NCI-H2107 (cell line): ENCODE results near the gene PLA2G2A.
"Not testable (repeated sequence)": the region's sequence is repeated elsewhere in the genome, so short reads cannot be mapped to it uniquely, and the experiment has no call there.

ENCODE experiments used
- DNase-seq: peaks from one replicate; lab custom pipeline; 2025; lab: John Stamatoyannopoulos, UW

PLA2G2A gene

DNA sequence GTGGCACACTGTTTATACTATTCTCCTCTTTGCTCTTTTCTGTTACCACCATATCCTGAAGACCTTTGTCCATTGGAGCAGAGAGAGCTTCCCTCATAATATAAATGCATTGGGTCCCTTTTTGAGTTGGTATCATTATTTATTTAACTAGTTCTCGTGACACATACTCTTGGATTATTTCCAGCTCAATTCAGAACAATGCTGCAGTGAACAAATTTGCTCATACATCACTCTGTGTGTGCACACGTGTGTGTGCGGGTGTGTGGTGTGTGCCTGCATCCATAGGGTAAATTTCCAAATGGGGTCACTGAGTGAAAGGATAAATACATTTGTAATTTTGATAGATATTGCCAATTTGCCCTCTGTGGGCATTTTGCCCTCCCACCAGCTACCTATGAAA lies 5.8 kb downstream of the PLA2G2A start:
- no peak for DNase-seq

DNA sequence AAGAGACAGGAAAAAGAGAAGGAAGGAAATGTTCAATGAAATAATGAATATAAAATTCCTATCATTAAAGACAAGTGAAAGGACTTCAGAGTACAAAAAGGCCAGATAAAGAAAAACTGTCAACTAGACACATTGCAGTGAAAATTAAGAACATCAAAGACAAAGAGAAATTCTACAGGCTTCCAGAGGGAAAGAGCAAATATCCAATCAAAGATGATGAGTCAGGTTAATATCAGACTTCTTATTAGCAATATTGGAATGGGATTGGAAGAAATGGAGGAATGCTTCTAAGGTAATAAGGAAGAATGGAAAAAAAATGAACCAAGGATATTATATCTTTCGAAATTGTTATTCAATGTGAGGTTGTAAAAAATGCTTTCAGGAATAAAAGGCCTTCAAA lies 7.8 kb downstream of the PLA2G2A start:
- no peak for DNase-seq

DNA sequence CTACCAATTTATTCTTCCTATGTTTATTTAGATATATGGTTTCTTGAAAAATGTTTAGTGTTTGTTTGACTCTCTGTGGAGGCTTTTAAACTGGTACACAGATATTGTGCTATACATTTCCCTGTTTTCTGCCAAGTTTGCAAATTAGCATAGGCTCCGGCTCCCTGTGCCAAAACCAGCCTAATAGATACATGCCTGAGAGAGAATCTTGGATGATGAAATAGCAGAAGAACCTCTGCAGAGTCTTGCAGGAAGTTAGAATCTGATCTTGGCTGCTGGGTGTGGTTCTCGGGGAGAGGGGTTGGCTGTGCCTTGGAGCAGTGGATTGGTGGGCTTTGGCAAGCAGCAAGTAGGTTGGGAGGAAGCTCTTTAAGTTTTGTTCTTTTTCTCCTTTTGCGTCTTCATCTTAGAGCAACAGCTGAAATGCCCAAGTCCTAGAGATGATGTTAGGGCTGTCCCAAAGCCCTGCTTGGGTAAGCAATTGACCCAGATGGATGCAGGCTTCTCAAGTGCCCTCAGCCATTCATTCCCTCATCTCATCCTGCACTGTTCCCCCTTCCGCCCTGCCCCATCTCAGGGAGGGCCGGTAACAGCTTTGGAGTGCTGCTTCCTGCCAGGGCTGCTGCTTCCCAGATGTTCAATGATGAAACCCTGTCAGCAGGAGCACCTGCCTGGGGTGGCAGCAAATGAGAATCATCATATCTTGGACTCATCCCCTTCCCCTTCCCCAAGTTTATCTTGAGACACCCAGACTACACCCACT lies 9.3 kb downstream of the PLA2G2A start:
- DNase-seq = no peak

DNA sequence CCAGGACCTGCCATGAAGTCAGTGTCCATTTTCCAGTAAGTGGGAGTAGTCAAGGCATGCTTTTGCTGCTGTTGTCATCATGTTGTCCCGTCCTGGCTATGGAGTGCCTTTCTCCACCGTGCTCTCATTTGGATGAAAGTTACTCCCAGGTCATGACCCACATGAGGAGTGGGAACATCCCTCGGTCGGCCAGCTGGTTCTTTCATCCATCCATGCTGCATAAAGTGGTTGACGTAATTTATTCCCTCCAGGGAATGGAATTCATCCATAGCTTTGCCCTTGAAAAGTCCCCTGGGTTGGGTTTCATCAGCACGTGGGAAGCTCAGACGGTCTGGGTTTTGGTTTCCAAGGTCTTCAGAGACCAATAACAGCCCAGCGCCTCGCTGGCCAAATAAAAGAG lies 11.6 kb downstream of the PLA2G2A start:
- DNase-seq = no peak

DNA sequence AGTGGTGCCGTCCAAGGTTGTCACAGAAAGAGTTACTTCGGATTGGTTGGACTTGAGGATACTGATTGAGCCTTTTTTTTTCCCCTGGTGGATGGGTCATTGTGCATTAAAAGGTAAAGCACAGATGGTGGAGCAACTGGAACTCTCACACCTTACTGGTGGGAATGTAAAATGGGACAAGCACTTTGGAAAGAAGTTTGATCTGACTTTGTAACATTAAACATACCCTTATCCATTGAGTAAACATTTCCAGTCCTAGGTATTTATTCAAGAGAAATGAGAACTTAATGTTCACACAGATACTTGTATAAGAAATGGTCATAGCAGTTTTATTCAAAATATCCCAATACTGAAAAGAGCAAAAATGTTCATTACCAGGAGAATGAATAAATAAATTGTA lies 14.9 kb downstream of the PLA2G2A start:
- no peak for DNase-seq

DNA sequence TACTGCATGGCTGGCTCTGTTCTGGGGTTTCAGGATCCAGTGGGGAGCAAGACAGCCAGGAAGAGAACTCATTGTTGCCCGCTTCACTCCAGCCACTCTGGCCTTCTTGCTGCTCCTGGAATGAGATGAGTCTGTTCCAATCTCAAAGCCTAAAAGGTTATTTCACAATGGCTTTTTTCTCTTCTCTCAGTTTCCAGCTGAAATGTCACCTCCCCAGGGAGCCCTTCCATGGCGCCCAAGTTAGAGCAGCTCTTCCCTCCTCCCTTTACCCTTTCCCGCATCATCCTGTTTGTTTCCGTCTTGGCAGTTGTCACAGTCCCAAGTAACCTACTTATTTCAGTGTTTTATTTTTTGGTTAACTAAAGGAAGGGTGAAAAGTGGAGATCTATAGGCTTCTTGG lies 15.8 kb downstream of the PLA2G2A start:
- no peak for DNase-seq

DNA sequence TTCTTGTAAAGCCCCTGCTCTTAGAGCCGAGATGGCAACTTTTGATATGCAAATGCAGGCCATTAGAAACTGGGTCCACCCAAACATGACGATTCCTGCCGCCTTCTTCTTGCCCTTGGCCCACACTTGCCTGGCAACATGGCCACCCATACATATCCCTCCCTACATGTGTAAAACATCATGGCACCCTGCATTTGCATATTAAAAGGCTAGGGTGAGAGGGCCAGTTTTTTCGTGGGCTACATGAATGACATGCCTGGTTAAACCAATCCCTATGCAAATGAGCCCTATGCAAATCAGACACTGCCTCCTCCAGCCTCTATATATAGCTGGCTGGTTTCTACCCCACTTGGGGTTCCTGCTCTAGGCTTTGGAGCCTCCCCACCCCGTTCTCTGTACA lies 18.8 kb downstream of the PLA2G2A start:
- no peak for DNase-seq

DNA sequence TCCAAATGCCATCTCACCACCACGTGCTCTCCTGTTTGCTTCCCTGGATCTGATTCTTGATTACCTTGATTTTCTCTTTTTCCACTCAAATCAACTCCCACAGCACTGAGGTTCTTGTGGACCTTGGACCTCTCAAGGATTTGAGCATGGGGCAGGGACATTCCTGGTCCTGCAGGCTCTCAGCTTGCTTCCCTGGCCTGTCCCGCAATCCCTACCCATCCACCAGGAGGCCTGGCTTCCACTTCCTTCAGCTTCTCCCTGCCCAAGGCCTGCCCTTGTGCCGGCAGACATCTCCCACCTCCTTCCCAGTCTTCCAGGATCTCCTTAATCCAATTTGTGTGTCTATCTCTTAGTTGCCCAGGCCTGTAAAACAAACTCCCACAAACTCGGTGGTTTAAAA lies 21.6 kb downstream of the PLA2G2A start:
- no peak for DNase-seq

DNA sequence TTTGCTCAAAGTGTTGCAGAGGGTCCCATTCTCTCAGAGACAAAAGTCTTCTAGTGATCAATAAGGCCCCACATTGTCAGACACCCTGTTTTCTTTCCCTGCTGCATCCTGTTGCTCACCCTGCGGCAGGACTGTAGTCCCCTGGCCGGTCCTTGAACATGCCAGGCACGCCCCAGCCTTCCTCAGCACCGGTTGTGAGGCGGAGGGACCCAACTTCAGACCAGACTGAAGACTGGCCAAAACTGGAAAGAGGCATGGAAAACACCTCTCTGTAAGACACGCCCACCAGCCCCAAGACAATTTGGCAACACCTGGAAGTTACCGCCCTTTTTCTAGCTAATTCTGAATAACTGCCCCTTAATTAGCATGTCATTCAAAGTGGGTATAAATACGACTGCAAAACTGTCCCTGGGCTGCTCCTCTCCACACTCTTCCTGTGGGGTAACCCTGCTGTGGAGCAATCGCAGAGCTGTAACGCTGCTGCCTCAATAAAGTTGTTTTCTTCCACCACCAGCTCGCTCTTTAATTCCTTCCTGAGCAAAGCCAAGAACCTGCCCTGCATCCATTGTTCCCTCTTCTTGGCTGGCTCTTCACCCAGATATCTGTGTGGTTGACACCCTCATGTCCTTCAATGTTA lies 23.8 kb downstream of the PLA2G2A start:
- no peak for DNase-seq

DNA sequence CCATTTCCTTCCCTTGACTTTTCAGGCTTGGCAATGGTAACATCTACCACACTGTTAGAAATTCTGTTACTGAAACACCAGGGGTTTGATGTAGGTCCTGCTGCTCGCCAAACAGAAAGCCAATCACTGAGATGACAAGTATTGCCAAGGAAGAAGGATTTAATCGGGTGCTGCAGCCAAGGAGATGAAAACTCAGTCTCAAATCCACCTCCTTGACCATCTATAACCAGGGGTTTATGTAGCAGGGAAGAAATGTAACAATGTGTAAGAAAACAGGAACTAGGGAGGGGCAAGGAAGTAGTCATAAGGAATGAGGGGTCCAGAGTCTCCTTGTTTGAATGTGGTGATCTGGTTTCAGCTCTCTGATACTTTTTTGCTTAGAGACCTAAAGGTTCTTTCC lies 25.4 kb downstream of the PLA2G2A start:
- no peak for DNase-seq

DNA sequence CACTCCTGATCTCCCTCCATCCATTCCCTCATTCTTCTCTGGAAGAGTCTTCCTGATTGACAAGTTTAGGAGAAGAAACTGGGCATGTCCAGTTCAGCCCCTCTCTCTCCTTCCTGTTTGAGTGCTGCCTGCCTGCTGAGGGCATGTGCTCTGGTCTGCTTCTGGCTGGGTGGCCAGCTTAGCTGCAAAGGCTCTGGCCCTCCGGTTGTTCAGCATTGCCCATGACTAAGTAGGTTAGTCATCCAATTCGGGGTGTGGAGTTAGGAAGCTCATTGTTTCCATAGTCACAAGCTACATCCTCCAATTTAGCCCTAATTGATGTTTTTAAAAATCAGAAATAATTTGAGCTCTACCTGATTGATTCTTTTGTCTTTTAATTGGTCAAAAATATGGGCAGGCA lies 30.4 kb downstream of the PLA2G2A start:
- DNase-seq = no peak

DNA sequence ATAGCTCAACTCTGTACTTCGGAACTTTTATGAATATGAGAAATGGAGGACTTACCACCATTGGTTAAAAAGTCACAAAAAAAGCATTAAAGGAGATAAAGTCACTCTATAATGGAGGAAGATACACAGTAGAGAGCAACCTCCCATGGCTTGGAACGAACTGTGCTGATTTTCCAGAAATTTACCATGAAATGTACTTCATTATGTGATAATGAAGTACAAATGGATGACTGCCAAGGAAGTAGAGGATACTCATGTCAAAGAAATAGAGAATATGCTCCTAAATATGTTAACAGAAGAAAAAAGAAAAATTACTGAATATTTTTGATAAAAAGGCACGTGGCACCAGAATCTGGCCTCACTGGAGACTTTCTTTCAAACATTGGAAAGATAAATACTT lies 32.4 kb downstream of the PLA2G2A start:
- DNase-seq = no peak

DNA sequence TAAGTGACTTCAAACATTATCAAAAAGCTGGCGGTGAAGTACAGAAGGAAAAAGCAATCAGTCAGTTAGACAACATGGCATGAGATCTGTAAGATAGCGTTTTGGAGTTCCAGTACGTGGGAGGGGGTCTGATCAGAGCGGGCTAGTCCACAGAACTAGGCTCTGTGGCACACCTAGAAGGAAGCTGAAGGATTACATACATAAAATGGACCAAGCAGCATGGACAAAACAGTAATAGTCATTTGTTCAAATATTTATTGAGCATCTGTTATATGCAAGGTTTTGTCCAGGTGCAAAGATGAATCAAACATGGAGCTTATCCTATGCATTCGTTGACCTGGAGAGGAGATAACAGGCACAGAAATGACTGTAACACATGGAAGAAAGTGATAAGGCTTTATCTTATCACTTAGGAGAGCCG lies 33.1 kb downstream of the PLA2G2A start:
- DNase-seq = no peak

DNA sequence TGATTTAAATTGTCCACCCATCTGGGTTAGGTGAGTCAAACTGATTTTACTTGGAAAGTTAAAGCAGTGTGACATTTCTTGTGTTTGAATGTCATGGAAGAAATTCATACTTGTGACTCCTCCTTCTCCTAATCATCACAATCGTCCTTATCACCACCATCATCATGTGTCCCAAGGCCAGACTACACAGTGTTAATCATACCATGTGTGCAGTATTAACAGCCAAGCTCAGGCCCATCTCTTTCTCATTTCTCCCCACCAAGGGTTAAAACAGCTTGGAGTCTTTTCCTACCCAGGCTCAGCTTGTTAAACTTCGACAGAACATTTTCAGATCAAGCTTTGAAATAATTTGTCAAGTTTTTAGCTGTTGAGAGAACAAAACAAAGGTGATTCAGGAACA lies 33.5 kb downstream of the PLA2G2A start:
- no peak for DNase-seq

DNA sequence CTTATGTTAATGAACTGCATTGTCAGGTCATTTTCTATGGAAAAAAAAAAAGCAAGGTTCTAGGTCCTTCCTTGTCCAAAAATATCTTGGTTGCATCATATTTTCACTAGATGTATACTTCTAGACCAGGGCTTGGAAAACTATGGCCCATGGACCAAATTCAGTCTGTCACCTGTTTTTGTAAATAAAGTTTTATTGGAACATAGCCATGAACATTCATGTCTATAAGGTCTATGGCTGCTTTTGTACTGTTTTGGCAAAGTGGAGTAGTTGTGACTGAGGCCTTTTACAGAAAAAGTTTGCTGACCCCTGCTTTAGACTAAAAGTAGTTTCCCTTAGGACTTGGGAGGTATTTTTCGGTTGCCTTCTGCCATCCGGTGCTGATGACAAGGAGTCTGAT lies 36.8 kb downstream of the PLA2G2A start:
- DNase-seq = no peak

DNA sequence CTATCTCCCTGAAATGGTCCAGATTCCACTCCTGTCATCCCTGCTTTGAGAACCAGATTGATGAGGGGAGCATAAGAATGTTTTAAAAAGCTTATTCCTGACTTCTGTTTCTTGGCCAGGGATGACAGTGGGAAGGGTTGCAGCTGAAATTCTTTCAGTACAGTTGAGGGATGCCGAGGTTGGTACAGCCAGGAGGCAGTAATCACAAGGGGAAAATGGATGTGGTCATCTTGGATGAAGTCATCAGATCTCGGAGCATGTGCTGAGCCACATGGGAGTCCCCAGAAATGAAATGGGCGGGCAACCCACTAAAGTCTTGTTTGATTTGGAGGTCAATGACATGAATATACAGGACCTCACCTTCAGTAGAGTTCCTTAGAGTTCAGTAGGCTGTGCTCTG lies 37.3 kb downstream of the PLA2G2A start:
- DNase-seq = no peak

DNA sequence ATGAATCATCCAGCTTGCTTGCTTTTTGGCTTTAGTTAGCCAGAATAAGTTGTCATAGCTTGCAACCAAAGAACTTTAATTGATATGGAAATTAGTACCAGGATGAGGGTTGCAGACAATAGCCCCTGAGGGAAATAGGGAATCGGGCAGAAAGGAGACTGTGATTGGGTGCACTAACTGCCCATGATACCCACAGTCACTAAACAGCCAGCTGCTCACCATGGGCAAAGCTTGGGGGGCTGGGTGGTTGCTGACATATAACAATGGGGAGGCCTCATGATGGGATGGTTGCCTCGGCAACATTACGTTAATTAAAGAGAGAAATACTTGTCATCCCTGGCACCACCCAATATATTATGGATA lies 38.2 kb downstream of the PLA2G2A start:
- DNase-seq = no peak

DNA sequence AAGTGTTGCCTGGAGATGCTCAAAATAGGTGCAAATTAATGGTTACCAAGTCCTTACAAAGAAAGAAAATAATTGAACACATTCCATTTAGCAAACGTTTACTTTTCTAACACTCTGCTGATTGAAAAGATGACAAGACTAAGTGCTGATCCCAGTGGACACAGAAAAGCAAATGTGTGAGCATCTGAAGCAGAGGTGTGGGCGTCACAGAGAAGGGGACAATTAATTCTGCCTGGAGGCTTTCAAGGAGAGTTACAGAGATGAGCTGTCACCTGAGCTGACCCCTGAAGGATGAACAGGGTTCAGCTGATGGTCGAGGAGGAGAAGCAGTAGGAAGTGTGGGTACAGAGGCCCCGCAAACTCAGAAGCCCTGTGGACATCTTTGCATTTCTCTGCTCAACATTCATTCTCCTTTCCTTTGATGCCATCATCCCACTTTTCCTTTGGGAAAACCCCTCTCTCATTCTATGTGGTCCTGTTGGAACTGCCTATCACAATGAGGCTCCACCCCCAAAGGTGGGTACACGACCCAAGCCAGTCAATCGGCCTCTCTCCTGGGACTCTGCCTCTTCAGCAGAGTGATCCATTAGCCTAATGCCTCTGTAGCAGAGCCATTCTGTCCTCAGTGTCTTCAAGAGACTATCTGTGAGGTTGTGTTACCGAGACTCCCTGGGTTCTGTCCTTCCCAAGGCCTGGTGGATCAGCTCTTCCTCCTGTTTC lies 38.8 kb downstream of the PLA2G2A start:
- DNase-seq = no peak

DNA sequence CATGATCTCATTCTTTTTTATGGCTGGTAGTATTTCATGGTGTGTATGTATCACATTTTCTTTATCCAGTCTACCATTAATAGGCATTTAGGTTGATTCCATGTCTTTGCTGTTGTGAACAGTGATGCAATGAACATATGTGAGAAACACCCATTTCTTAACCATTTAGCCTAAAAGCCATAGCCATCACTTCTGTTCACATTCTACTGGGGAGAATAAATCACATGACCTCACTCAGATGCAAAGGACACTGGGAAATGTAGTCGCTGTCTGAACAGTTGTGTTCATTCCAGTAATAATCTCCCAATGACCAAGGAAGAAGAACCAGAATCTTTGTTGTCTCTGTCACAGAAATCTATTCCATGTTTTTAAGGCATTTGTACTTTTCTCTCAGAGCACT lies 40.9 kb downstream of the PLA2G2A start:
- DNase-seq = no peak

DNA sequence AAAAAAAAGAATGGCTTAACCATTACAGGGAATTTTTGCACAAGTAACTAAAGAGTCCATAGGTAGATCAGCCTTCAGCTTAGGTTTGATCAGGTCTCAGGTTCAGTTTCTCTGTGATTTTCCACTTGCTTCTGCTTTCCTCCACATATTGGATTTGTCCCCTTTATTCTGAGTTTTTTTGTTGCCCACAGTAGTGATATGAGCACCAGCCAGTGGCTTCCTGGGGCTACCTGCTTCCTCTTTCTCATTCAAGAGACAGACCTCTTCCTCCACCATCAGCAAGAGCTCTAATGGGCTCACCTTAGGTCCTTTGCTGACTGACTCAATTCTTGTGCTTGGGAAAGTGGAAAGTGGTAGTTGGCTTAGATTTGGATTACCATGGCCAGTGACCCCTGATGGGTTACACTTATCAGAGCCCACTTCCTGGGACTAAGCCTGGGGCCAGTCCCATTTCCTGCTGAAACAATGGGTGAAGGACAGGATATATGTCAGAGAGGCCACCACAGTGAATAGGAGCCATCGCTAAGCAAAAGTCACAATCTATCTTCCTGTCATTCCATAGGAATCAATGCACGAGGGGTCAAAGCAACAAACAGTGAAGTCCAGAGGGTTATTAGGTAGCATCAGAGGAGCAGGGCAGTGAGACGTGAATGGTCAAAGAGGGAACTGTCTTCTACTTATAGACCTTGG lies 43.2 kb downstream of the PLA2G2A start:
- no peak for DNase-seq

DNA sequence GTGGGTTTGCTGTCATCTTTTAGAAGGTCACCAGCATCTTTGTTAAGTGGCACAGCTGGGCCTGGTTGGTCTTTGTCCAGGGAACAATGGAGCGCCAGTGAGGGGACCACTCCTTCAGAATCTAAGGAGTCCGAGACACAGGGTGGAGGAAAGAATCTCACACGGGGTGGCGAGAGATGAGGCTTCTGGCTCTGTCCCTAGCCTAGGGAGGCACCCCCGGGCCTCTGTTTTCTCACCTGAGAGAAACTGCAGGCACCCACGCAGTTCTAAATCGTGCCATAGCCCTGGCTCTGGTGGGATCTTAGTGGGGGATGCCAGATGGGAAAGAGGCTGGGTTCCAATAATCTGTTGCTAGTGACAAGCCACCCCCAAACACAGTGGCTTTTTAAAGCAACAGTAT lies 45.1 kb downstream of the PLA2G2A start:
- DNase-seq = no peak

DNA sequence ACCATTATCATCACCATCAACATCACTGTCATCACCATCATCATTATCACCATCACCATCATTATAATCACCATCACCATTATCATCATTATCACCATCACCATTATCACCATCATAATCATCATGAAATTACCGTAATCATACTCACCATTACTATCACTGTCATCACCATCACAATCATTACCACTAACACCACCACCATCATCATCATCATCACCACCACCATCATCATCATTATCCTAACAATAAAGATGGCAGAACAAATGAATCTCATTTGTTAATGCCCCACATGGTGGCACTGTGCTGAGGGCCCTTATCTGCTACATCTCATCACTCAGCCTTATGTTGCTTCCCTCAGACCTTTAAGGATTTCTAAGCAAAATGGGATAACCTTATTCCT lies 46.6 kb downstream of the PLA2G2A start:
- no peak for DNase-seq

DNA sequence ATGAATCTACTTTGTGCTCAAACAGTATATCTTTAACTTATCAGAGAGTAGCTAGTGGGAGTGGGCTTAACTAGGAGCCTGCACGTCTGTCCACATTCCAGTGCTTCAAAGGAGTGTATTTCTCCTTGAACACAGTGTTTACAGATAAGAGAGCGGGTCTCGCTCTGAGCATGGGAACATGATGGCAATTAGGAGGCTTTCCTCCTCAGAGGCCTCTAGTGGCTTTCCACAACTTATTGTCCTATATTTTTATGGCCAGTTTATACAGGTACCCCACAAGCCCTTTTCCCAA lies 52.3 kb downstream of the PLA2G2A start:
- DNase-seq = not testable (repeated sequence)
